Femur (tissue), 1 donor: Measurements from ENCODE around the gene PTPRN2.
"Not testable (repeated sequence)": the region's sequence is repeated elsewhere in the genome, so short reads cannot be mapped to it uniquely, and the experiment has no call there.

ENCODE experiments used
- DNase-seq: peaks from one replicate; pipeline ENCODE4 v3.0.0-alpha.2; 2017

Gene PTPRN2

GRCh38 chr7:157727964-157728615 lies 859.5 kb downstream of the PTPRN2 start:
- no peak for DNase-seq

GRCh38 chr7:157726764-157727163 lies 860.9 kb downstream of the PTPRN2 start:
- DNase-seq = no peak

GRCh38 chr7:157725312-157725711 lies 862.3 kb downstream of the PTPRN2 start:
- DNase-seq = not testable (repeated sequence)

- no peak for DNase-seq
Measured at GRCh38 chr7:157723205-157723604, 864.4 kb downstream of the PTPRN2 start.

GRCh38 chr7:157722137-157723060 lies 865.2 kb downstream of the PTPRN2 start:
- DNase-seq = no peak

- no peak for DNase-seq
Measured at GRCh38 chr7:157721468-157722136, 866.0 kb downstream of the PTPRN2 start.

GRCh38 chr7:157719705-157720655 lies 867.6 kb downstream of the PTPRN2 start:
- no peak for DNase-seq

- no peak for DNase-seq
Measured at GRCh38 chr7:157719008-157719682, 868.5 kb downstream of the PTPRN2 start.

GRCh38 chr7:157718303-157719007 lies 869.2 kb downstream of the PTPRN2 start:
- no peak for DNase-seq

- no peak for DNase-seq
Measured at GRCh38 chr7:157717211-157718174, 870.1 kb downstream of the PTPRN2 start.

GRCh38 chr7:157715938-157716280 lies 871.7 kb downstream of the PTPRN2 start:
- no peak for DNase-seq

GRCh38 chr7:157715071-157715937 lies 872.3 kb downstream of the PTPRN2 start:
- DNase-seq = no peak

- no peak for DNase-seq
Measured at GRCh38 chr7:157714166-157715070, 873.2 kb downstream of the PTPRN2 start.

- no peak for DNase-seq
Measured at GRCh38 chr7:157713591-157713990, 874.0 kb downstream of the PTPRN2 start.

- no peak for DNase-seq
Measured at GRCh38 chr7:157712666-157713235, 874.9 kb downstream of the PTPRN2 start.

- DNase-seq = no peak
Measured at GRCh38 chr7:157711353-157711888, 876.2 kb downstream of the PTPRN2 start.

- no peak for DNase-seq
Measured at GRCh38 chr7:157710396-157710795, 877.2 kb downstream of the PTPRN2 start.
